Prostate gland (tissue), 2 donors: ENCODE data around the gene ST3GAL2. TPM values are rescaled to one million over a fixed set of nuclear protein-coding genes. Genes with fewer than 3 reads are reported as not detected.
"Not testable (repeated sequence)": the region's sequence is repeated elsewhere in the genome, so short reads cannot be mapped to it uniquely, and the experiment has no call there.

ENCODE experiments used
- DNase-seq: peaks from one replicate; pipeline ENCODE4 v3.0.0-alpha.2; 2019; ENCODE audit warnings: low spot score
- H3K27ac ChIP-seq, 2 donors: fragments of 200-600 bp; sonication (generic); 2 replicates each; pipeline ENCODE4 v1.5.1; 2017 to 2019
- H3K27me3 ChIP-seq: fragments of 200-600 bp; sonication (generic); replicated peaks from 2 replicates; pipeline ENCODE4 v1.5.1; 2019; ENCODE audit not compliant: insufficient read depth
- H3K36me3 ChIP-seq, 2 donors: fragments of 200-600 bp; sonication (generic); 1 replicate in 1 of 2; 2 replicates in 1 of 2; pipeline versions ENCODE4 v1.5.1 to v1.8.1; 2017 to 2019
- H3K4me1 ChIP-seq: fragments of 200-600 bp; sonication (generic); replicated peaks from 2 replicates; pipeline ENCODE4 v1.5.1; 2019
- H3K4me3 ChIP-seq, 2 donors: fragments of 200-600 bp; sonication (generic); 2 replicates each; pipeline ENCODE4 v1.5.1; 2017 to 2019
- H3K9me3 ChIP-seq: fragments of 200-600 bp; sonication (generic); 2 replicates; pipeline ENCODE4 v1.5.1; 2017
- CTCF ChIP-seq, 4 experiments: fragments of 200-600 bp in 2 of 4; fragments of 450-650 bp in 2 of 4; sonication (generic) in 2 of 4; IDR thresholded peaks; 1 replicate in 3 of 4; 2 replicates in 1 of 4; pipeline ENCODE4 v1.5.1; 2016 to 2019; ENCODE audit warnings: antibody characterized with exemption in 4 of 4, mild to moderate bottlenecking in 2 of 4, moderate library complexity in 2 of 4
- POLR2A ChIP-seq: fragments of 450-650 bp; IDR thresholded peaks from one replicate; pipeline ENCODE4 v1.6.1; 2016; ENCODE audit warnings: antibody characterized with exemption, mild to moderate bottlenecking
- POLR2AphosphoS5 ChIP-seq: sonication (generic); formaldehyde crosslinking; IDR thresholded peaks from one replicate; pipeline ENCODE4 v1.6.1; 2017; ENCODE audit warnings: antibody characterized with exemption
- WGBS: methylation state at CpG from one replicate; pipeline ENCODE4 v1.1.5; 2018; 5-methylcytosine and 5-hydroxymethylcytosine counted together
- intact Hi-C: fragments of 100-400 bp; cut with DNase I; formaldehyde crosslinking; loops from one replicate; pipeline ENCODE4 v1.14.2; 2022
- total RNA-seq, 2 donors: library from RNA; depleted of rRNA; stranded (reverse); fragments of >200 nt; gene quantifications; one replicate each; pipeline ENCODE4 v1.1.0, GENCODE V29; 2016

Gene ST3GAL2
- total RNA-seq, 2 donors from 2014 or later = 8.7 to 54.5 TPM

DNA sequence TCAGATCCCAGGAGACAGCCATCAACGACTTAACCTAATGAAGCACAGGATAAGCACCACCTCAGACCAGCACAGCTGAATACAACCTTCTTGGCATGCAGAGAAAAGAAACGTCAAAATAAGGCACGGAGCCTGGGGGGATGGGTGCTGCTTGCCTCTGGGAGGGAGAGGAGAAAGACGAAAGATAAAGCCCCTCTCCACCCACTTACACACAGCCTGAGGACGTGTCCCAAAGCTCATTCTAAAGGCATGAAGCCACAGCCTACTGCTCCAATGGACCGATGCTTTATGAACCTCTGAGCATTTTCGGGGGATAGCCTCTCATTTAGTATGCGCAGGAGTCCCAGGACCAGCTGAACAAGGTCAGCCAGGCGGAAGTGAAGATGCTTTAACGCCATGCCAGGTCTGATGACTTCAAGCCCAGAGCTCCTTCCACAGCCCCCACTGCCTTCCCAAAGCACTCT is 31.1 kb downstream of the ST3GAL2 start:
- Histone ChIP-seq H3K4me3 (no peak overlapping the region), H3K9me3 (no peaks in the 10 kb centered on the region), H3K4me1 (no peaks in the 10 kb centered on the region), H3K27ac (no peak overlapping the region), H3K36me3 (no peaks in the 10 kb centered on the region), H3K27me3 (no peaks in the 10 kb centered on the region)
- intact Hi-C loops = no loop called here
- DNase-seq = no peak
- TF ChIP-seq POLR2A (no peak), CTCF (IDR thresholded peaks at IDR 0.05) (no peak), POLR2AphosphoS5 (no peak)
- 61% methylated on average over 10 of the region's 10 CpGs for WGBS

DNA sequence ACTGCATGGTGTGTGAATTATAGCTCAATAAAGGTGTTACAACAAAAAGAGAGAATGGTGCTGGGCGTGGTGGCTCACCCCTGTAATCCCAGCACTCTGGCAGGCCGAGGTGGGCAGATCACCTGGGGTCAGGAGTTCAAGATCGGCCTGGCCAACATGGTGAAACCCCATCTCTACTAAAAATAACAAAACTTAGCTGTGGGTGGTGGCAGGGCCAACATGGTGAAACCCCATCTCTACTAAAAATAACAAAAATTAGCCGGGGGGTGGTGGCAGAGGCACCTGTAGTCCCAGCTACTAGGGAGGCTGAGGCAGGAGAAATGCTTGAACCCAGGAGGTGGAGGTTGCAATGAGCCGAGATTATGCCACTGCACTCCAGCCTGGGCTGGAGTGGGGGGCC is 32.8 kb downstream of the ST3GAL2 start:
- WGBS = 85% methylated on average over 5 of the region's 5 CpGs
- not testable (repeated sequence) for H3K9me3 ChIP-seq

DNA sequence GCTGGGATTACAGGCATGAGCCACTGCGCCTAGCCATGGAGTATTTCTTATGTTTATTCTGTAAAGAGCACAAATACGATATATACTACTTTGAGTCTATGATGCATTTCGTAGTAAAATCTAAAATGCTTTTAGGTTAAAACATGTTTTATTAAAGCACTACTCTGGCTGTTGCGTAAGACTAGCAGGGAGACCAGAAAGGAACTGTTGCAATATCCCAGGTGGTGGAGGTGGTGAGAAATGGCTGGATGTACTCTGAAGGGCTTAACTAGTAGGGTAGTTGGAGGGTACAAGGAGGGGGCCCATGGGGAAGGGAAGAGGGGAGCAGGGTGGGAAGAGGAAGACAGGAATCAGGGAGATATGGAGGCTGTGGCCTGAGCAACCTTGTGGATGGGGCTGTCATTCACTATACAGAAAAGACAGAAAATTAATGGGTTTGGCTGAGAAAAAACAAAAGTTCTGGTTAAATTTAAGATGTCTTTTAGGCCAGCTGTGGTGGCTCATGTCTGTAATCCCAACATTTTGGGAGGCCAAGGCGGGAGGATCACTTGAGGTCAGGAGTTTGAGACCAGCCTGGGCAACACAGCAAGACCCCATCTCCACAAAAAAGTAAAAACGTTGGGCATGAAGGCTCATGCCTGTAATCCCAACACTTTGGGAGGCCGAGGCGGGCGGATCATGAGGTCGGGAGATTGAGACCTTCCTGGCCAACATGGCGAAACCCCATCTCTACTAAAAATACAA is 35.8 kb downstream of the ST3GAL2 start:
- H3K27me3 ChIP-seq = no peaks in the 10 kb centered on the region
- H3K9me3 ChIP-seq = no peaks in the 10 kb centered on the region
- H3K4me3 ChIP-seq = no peak overlapping the region
- H3K27ac ChIP-seq = no peak overlapping the region
- no peaks in the 10 kb centered on the region for H3K36me3 ChIP-seq
- no peak for DNase-seq
- intact Hi-C loops = no loop called here
- no peaks in the 10 kb centered on the region for H3K4me1 ChIP-seq
- 90% methylated on average over 11 of the region's 11 CpGs for WGBS
- no peak for TF ChIP-seq POLR2AphosphoS5

More for the DNA sequence above, 32.8 kb downstream of the ST3GAL2 start:
- H3K4me1 ChIP-seq, DNase-seq, H3K27ac ChIP-seq, H3K4me3 ChIP-seq, H3K36me3 ChIP-seq, H3K27me3 ChIP-seq, intact Hi-C loops: not testable (repeated sequence)

DNA sequence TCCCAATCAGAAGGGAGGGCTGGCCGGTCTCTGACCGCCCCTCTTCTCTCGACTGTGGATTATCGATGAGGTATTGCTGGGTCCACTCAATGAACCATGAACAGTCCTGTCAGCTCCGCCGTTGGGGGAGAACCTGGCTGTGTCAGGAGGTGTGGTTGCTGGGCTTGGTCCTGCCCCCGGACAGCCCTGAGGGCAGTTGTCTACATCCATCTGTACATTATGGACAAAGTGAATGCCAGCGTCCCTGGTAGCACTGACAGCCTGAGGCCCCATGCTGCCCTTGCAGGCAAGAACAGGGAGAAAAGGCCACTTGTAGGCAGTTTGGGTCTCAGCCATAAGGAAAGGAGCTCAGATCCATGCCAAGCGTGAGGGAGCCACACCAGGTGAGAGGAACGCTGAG is 38.9 kb downstream of the ST3GAL2 start:
- Histone ChIP-seq H3K4me1 (no peaks in the 10 kb centered on the region), H3K27me3 (no peaks in the 10 kb centered on the region), H3K4me3 (no peak overlapping the region), H3K36me3 (no peaks in the 10 kb centered on the region), H3K27ac (no peak overlapping the region), H3K9me3 (no peaks in the 10 kb centered on the region)
- TF ChIP-seq POLR2A = no peak
- TF ChIP-seq CTCF (IDR thresholded peaks at IDR 0.05) = no peak
- no peak for TF ChIP-seq POLR2AphosphoS5
- WGBS = 68% methylated on average over 10 of the region's 10 CpGs
- intact Hi-C loops = no loop called here
- DNase-seq = no peak

GRCh38 chr16:70399381-70399780 is 39.5 kb downstream of the ST3GAL2 start:
- intact Hi-C loops = no loop called here
- Histone ChIP-seq H3K9me3 (no peaks in the 10 kb centered on the region), H3K27ac (no peak overlapping the region), H3K4me3 (no peak overlapping the region), H3K27me3 (no peaks in the 10 kb centered on the region), H3K36me3 (no peaks in the 10 kb centered on the region), H3K4me1 (no peaks in the 10 kb centered on the region)
- TF ChIP-seq CTCF (IDR thresholded peaks at IDR 0.05) = no peak
- no peak for TF ChIP-seq POLR2AphosphoS5
- TF ChIP-seq POLR2A = no peak
- no peak for DNase-seq
- WGBS = 94% methylated on average over 8 of the region's 8 CpGs

DNA sequence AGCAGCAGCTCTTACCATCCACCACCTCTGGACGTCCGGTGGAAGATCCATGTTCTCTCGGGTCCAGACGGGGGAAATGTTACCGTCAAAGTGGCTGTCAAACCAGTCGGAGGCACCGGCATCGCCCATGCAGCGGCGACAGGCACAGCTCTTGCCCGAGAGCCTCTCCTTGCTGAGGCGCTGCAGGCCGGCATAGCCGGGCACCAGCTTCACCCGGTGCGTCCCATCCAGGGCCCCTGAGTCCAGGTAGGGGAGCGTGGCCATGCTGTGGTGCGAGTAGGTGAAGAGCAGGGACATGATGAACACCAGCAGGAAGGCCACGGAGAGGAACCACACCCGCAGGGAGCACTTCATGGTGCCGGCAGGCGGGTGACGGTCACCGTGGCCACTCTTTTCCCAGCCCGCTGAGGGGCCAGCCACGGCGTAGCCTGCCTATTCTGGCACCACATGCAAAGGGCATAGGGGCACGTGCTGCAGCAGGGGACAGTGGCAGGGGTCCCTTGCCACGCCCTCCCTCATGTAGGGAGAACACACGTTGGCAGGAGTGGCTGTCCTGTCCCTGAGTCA is 40.6 kb downstream of the ST3GAL2 start:
- intact Hi-C loops = no loop called here
- no peak overlapping the region for H3K4me3 ChIP-seq
- no peaks in the 10 kb centered on the region for H3K27me3 ChIP-seq
- H3K36me3 ChIP-seq = no peaks in the 10 kb centered on the region
- no peak for TF ChIP-seq POLR2AphosphoS5
- TF ChIP-seq POLR2A = no peak
- no peak for TF ChIP-seq CTCF (IDR thresholded peaks at IDR 0.05)
- no peaks in the 10 kb centered on the region for H3K9me3 ChIP-seq
- 92% methylated on average over 26 of the region's 30 CpGs for WGBS
- no peak overlapping the region for H3K27ac ChIP-seq
- no peaks in the 10 kb centered on the region for H3K4me1 ChIP-seq
- DNase-seq = no peak
